H1 (cell line): ENCODE results near the gene CTBP2. TPM values are rescaled to one million over a fixed set of nuclear protein-coding genes. Genes with fewer than 3 reads are reported as not detected.

Source experiments
- CTCF ChIA-PET: fragments of 300-600 bp; sonication (Branson Sonifier 250); formaldehyde crosslinking; loops from one replicate; lab custom pipeline; 2021; ENCODE audit not compliant: partially characterized antibody; lab: Charles Lee
- POLR2A ChIA-PET: fragments of 300-600 bp; sonication (Branson Sonifier 250); formaldehyde crosslinking; loops from one replicate; lab custom pipeline; 2021; ENCODE audit warnings: inconsistent platforms; ENCODE audit not compliant: partially characterized antibody; lab: Charles Lee
- DNase-seq, 2 experiments: peaks; one replicate each; pipeline versions ENCODE4 v3.0.0 to v3.0.0-alpha.2; 2010 to 2022; ENCODE audit warnings: low spot score in 2 of 2, low read depth in 1 of 2, mixed read lengths in 1 of 2
- FAIRE-seq: peaks from 2 replicates; lab custom pipeline; 2011; peaks lifted over from hg19 to GRCh38; lab: Jason Lieb, UNC
- H2AFZ ChIP-seq: 2 replicates; pipeline ENCODE4 v1.8.1; 2012; ENCODE audit warnings: low read length, inconsistent platforms
- H2AK5ac ChIP-seq: 2 replicates; pipeline ENCODE4 v1.6.1; 2013; ENCODE audit warnings: low read depth, low read length
- H2BK120ac ChIP-seq: replicated peaks from 2 replicates; pipeline ENCODE3; 2013; ENCODE audit warnings: low read depth, low read length, inconsistent platforms
- H2BK12ac ChIP-seq: 2 replicates; pipeline ENCODE4 v1.6.1; 2013; ENCODE audit warnings: low read depth, low read length
- H2BK15ac ChIP-seq: 2 replicates; pipeline ENCODE4 v1.6.1; 2013; ENCODE audit warnings: low read length
- H2BK20ac ChIP-seq: 2 replicates; pipeline ENCODE4 v1.6.1; 2013; ENCODE audit warnings: low read length
- H2BK5ac ChIP-seq: 2 replicates; pipeline ENCODE4 v1.6.1; 2013; ENCODE audit warnings: low read depth, low read length
- H3K14ac ChIP-seq: 2 replicates; pipeline ENCODE4 v1.6.1; 2013; ENCODE audit warnings: inconsistent platforms; ENCODE audit not compliant: insufficient read length
- H3K18ac ChIP-seq: 2 replicates; pipeline ENCODE4 v1.6.1; 2013; ENCODE audit warnings: low read length; ENCODE audit errors: extremely low read depth
- H3K23ac ChIP-seq: 2 replicates; pipeline ENCODE4 v1.6.1; 2013; ENCODE audit warnings: inconsistent platforms; ENCODE audit not compliant: insufficient read length
- H3K23me2 ChIP-seq: 2 replicates; pipeline ENCODE4 v1.6.1; 2013; ENCODE audit warnings: low read depth, low read length
- H3K27ac ChIP-seq: 2 replicates; pipeline ENCODE4 v1.6.1; 2011; ENCODE audit warnings: low read depth, low read length, inconsistent platforms
- H3K27me3 ChIP-seq, 4 experiments: replicated peaks in 1 of 4; 1 replicate in 1 of 4; 2 replicates in 3 of 4; pipeline versions ENCODE4 v1.6.1 to v1.8.1; 2011 to 2013; ENCODE audit warnings: low read length in 3 of 4, mild to moderate bottlenecking in 3 of 4, inconsistent platforms in 2 of 4, mixed read lengths in 2 of 4, moderate library complexity in 1 of 4; ENCODE audit not compliant: control insufficient read depth in 3 of 4, insufficient read depth in 3 of 4; ENCODE audit errors: extremely low read depth in 1 of 4
- H3K36me3 ChIP-seq, 4 experiments: 2 replicates each; pipeline versions ENCODE4 v1.6.1 to v1.8.1; 2011 to 2013; ENCODE audit warnings: mild to moderate bottlenecking in 4 of 4, low read length in 3 of 4, moderate library complexity in 2 of 4, control low read depth in 1 of 4, inconsistent platforms in 1 of 4; ENCODE audit not compliant: insufficient read depth in 4 of 4, control insufficient read depth in 2 of 4
- H3K4ac ChIP-seq: replicated peaks from 2 replicates; pipeline ENCODE3; 2013; ENCODE audit warnings: low read length, low read depth, mixed read lengths, inconsistent platforms; ENCODE audit not compliant: insufficient read length
- H3K4me1 ChIP-seq, 4 experiments: replicated peaks in 1 of 4; 1 replicate in 1 of 4; 2 replicates in 3 of 4; pipeline versions ENCODE4 v1.6.1 to v1.8.1; 2011 to 2013; ENCODE audit warnings: low read length in 3 of 4, inconsistent platforms in 2 of 4, mixed read lengths in 1 of 4; ENCODE audit not compliant: insufficient read depth in 4 of 4, control insufficient read depth in 3 of 4
- H3K4me2 ChIP-seq, 2 experiments: 2 replicates each; pipeline versions ENCODE4 v1.6.1 to v1.8.1; 2011 to 2013; ENCODE audit warnings: low read depth in 2 of 2, low read length in 2 of 2, control low read depth in 1 of 2, inconsistent platforms in 1 of 2, mild to moderate bottlenecking in 1 of 2; ENCODE audit not compliant: insufficient read depth in 1 of 2
- H3K4me3 ChIP-seq, 4 experiments: fragments of 200-600, 300-600 bp in 1 of 4; sonication (generic), shearing (Covaris generic), sonication (Bioruptor Twin) in 1 of 4; 2 replicates each; pipeline versions ENCODE4 v1.5.1 to v1.8.1; 2011 to 2016; ENCODE audit warnings: low read length in 4 of 4, low read depth in 3 of 4, control low read depth in 2 of 4, inconsistent platforms in 2 of 4, mild to moderate bottlenecking in 2 of 4, mixed read lengths in 1 of 4, moderate library complexity in 1 of 4; ENCODE audit not compliant: insufficient read depth in 2 of 4; ENCODE audit errors: extremely low read depth in 1 of 4
- H3K56ac ChIP-seq: replicated peaks from 2 replicates; pipeline ENCODE3; 2013; ENCODE audit warnings: low read depth, mild to moderate bottlenecking, mixed read lengths, low read length, inconsistent platforms; ENCODE audit not compliant: insufficient read length
- H3K79me1 ChIP-seq: 2 replicates; pipeline ENCODE4 v1.6.1; 2013; ENCODE audit warnings: low read depth, low read length, control low read depth
- H3K79me2 ChIP-seq, 2 experiments: 2 replicates each; pipeline versions ENCODE4 v1.6.1 to v1.8.1; 2012 to 2013; ENCODE audit warnings: low read length in 2 of 2, mild to moderate bottlenecking in 2 of 2, inconsistent platforms in 1 of 2; ENCODE audit not compliant: insufficient read depth in 2 of 2, control insufficient read depth in 1 of 2
- H3K9ac ChIP-seq, 4 experiments: replicated peaks in 1 of 4; 1 replicate in 1 of 4; 2 replicates in 3 of 4; pipeline versions ENCODE4 v1.6.1 to v1.8.1; 2011 to 2013; ENCODE audit warnings: low read depth in 3 of 4, low read length in 3 of 4, control low read depth in 2 of 4, mild to moderate bottlenecking in 2 of 4, moderate library complexity in 2 of 4, inconsistent platforms in 1 of 4; ENCODE audit errors: extremely low read depth in 1 of 4
- H3K9me3 ChIP-seq, 2 experiments: 2 replicates each; pipeline versions ENCODE4 v1.6.1 to v1.8.1; 2012 to 2013; ENCODE audit warnings: mild to moderate bottlenecking in 2 of 2, moderate library complexity in 2 of 2, control low read depth in 1 of 2, inconsistent platforms in 1 of 2, low read depth in 1 of 2, low read length in 1 of 2, mixed read lengths in 1 of 2; ENCODE audit not compliant: insufficient read depth in 2 of 2
- H4K20me1 ChIP-seq, 2 experiments: replicated peaks in 1 of 2; 2 replicates each; pipeline versions ENCODE3 to v1.8.1; 2011 to 2013; ENCODE audit warnings: inconsistent platforms in 2 of 2, low read length in 2 of 2, mild to moderate bottlenecking in 1 of 2; ENCODE audit not compliant: insufficient read depth in 2 of 2, control insufficient read depth in 1 of 2
- H4K5ac ChIP-seq: 2 replicates; pipeline ENCODE4 v1.6.1; 2013; ENCODE audit warnings: low read length, low read depth, mixed read lengths, inconsistent platforms; ENCODE audit not compliant: insufficient read length
- H4K8ac ChIP-seq: 2 replicates; pipeline ENCODE4 v1.8.0; 2013; ENCODE audit warnings: mild to moderate bottlenecking, moderate library complexity, low read length, inconsistent platforms; ENCODE audit not compliant: insufficient read depth; ENCODE audit errors: extremely low read depth
- H4K91ac ChIP-seq: replicated peaks from 2 replicates; pipeline ENCODE3; 2013; ENCODE audit warnings: low read length, mixed read lengths, inconsistent platforms; ENCODE audit not compliant: insufficient read length
- BCL11A ChIP-seq, 2 experiments: IDR thresholded peaks; one replicate each; pipeline ENCODE4 v1.6.1; 2011; ENCODE audit warnings: low read depth in 2 of 2, low read length in 2 of 2, mild to moderate bottlenecking in 2 of 2
- GTF2F1 ChIP-seq: IDR thresholded peaks from 2 replicates; pipeline ENCODE4 v1.6.1; 2012; ENCODE audit warnings: low read depth, low read length, improper control_type of control experiment, borderline replicate concordance
- HDAC6 ChIP-seq: IDR thresholded peaks from one replicate; pipeline ENCODE4 v1.7.1; 2012; ENCODE audit warnings: low read depth, mild to moderate bottlenecking, inconsistent platforms, low read length, moderate library complexity
- JUND ChIP-seq: IDR thresholded peaks from 2 replicates; pipeline ENCODE4 v1.6.1; 2011; ENCODE audit warnings: mild to moderate bottlenecking, improper control_type of control experiment, low read length
- KDM4A ChIP-seq: IDR thresholded peaks from one replicate; pipeline ENCODE4 v1.7.1; 2012; ENCODE audit warnings: low read depth, mild to moderate bottlenecking, moderate library complexity, low read length, inconsistent platforms; ENCODE audit not compliant: severe bottlenecking
- PHF8 ChIP-seq: fragments of 200-600 bp; sonication (generic); conservative IDR thresholded peaks from 2 replicates; pipeline ENCODE4 v1.7.1; 2012; ENCODE audit warnings: low read depth, mild to moderate bottlenecking, inconsistent platforms, low read length, moderate library complexity
- SAP30 ChIP-seq: fragments of 300-600 bp; sonication (generic); IDR thresholded peaks from 2 replicates; pipeline ENCODE4 v1.7.1; 2012; ENCODE audit warnings: low read length, moderate library complexity, mild to moderate bottlenecking, inconsistent platforms; ENCODE audit not compliant: insufficient read depth, insufficient replicate concordance
- SP2 ChIP-seq: IDR thresholded peaks from 2 replicates; pipeline ENCODE4 v1.6.1; 2012; ENCODE audit warnings: mild to moderate bottlenecking, low read length, inconsistent platforms
- TAF1 ChIP-seq: IDR thresholded peaks from 2 replicates; pipeline ENCODE4 v1.6.1; 2011; ENCODE audit warnings: mild to moderate bottlenecking, low read depth, low read length
- TBP ChIP-seq: IDR thresholded peaks from 2 replicates; pipeline ENCODE4 v1.6.1; 2011; ENCODE audit warnings: low read depth, low read length, improper control_type of control experiment
- YY1 ChIP-seq: IDR thresholded peaks from 2 replicates; pipeline ENCODE4 v1.6.1; 2011; ENCODE audit warnings: low read depth, mild to moderate bottlenecking, low read length
- WGBS, 2 experiments: shearing (Covaris generic) in 1 of 2; methylation state at CpG; one replicate each; pipeline versions ENCODE4 v1.1.6 to v1.1.7; 2013 to 2015; ENCODE audit warnings: low lambda C conversion rate in 2 of 2, mixed read lengths in 2 of 2, inconsistent platforms in 1 of 2, low coverage in 1 of 2, missing lambda C conversion rate in 1 of 2; ENCODE audit not compliant: insufficient replicate concordance in 2 of 2, insufficient coverage in 1 of 2, insufficient read length in 1 of 2; ENCODE audit errors: extremely low coverage in 1 of 2, missing lambda C conversion rate in 1 of 2; 5-methylcytosine and 5-hydroxymethylcytosine counted together
- polyA plus RNA-seq, 7 experiments: library from polyadenylated mRNA; depleted of rRNA in 3 of 7; stranded (reverse) in 5 of 7; unstranded in 2 of 7; fragments of >200 nt in 5 of 7; fragments of 200-250 nt in 2 of 7; gene quantifications; 1 replicate in 5 of 7; 2 replicates in 1 of 7; 4 replicates in 1 of 7; pipeline versions ENCODE4 v1.2.1 to v1.2.3, GENCODE V29; 2011 to 2013; ENCODE audit warnings: missing spikeins in 2 of 7, mixed read lengths in 2 of 7
- total RNA-seq: library from RNA; stranded (reverse); fragmentation: NEBNext Ultra II Directional; extraction: Animal tissue kit (Norgen Biotek cat#: 25700); gene quantifications from 2 replicates; pipeline ENCODE4 v1.2.1, GENCODE V29; 2021
- TF ChIP-seq, protein P1 (sequence below): IDR thresholded peaks from 2 replicates; pipeline ENCODE4 v1.6.1; 2011; ENCODE audit warnings: low read length, improper control_type of control experiment

The CTBP2 gene
- total and polyA plus RNA-seq, 2 of the 8 experiments (the other 6 are each of a cell fraction or from before 2014, with no cell fraction given) = 208 to 221 TPM

DNA sequence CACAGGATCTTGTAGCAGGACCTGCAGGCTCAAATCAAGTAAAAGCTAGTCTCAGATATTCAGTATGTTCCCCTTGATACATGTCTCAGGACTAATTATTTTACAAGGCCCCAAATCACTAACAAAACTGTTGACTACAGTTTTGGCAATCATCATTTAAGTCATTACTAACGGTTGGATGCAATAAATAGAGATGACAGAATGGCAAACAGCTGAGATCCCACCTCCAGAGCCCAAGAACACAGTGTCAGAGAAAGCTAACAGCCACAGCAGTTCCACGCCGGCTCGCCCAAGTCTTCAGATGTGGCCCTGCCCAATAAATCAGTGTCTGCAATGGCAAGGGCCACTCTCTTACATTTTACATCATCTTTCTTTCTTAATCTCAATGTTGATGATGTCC lies 87.6 kb downstream of the CTBP2 start:
- H2BK12ac ChIP-seq = no peak overlapping the region
- H3K27ac ChIP-seq = no peak overlapping the region
- H2BK120ac ChIP-seq = no peak overlapping the region
- no peak overlapping the region for H2BK20ac ChIP-seq
- no peaks in the 10 kb centered on the region for H3K27me3 ChIP-seq
- 97% methylated on average over 4 of the region's 4 CpGs; no CpG with 5 or more reads in 1 of the 2 experiments for WGBS, 2 experiments
- H2AK5ac ChIP-seq = no peak overlapping the region
- H3K4ac ChIP-seq = no peak overlapping the region
- H2BK15ac ChIP-seq = no peak overlapping the region
- H4K5ac ChIP-seq = no peak overlapping the region
- H3K14ac ChIP-seq = no peak overlapping the region
- ChIA-PET POLR2A (interaction anchor here (0.6 to 0.9 kb wide), 2 partner anchors 12 to 408 kb away, joined by 3 read pairs; no protein-coding TSS in a partner anchor), CTCF (interaction anchor here (0.6 to 2.0 kb wide), 6 partner anchors 11 to 210 kb away, joined by 3 to 9 read pairs (median 3); no protein-coding TSS in a partner anchor)
- peaks cover 28% of the 10 kb centered on the region for H3K79me1 ChIP-seq
- no peak overlapping the region for H2AFZ ChIP-seq
- H3K4me3 ChIP-seq = no peak overlapping the region
- no peak overlapping the region for H3K9ac ChIP-seq
- DNase-seq = no peak
- H3K36me3 ChIP-seq = peaks cover 6 to 44% (median 16%) of the 10 kb centered on the region in 4 experiments; a peak in 7 of 8 replicates
- no peaks in the 10 kb centered on the region for H3K9me3 ChIP-seq
- H3K4me2 ChIP-seq = no peak overlapping the region
- no peak overlapping the region for H3K23ac ChIP-seq
- peaks cover 24 to 100% of the 10 kb centered on the region in 2 experiments for H3K79me2 ChIP-seq
- no peak overlapping the region for H4K8ac ChIP-seq
- H3K56ac ChIP-seq = no peak overlapping the region
- no peak for FAIRE-seq
- peaks cover 35 to 52% of the 10 kb centered on the region in 2 experiments for H4K20me1 ChIP-seq
- H2BK5ac ChIP-seq = no peak overlapping the region
- no peak overlapping the region for H3K18ac ChIP-seq
- H3K4me1 ChIP-seq = peaks cover 0 to 10% (median under 1%) of the 10 kb centered on the region in 4 experiments; a peak in 3 of 7 replicates
- no peaks in the 10 kb centered on the region for H3K23me2 ChIP-seq
- H4K91ac ChIP-seq = no peak overlapping the region
- TF ChIP-seq TBP (no peak), KDM4A (no peak), PHF8 (no peak), BCL11A (IDR thresholded peaks at IDR 0.05; ENCODE audit: low read depth in 2 of 2, low read length in 2 of 2) (no peak), HDAC6 (no peak), YY1 (no peak), SAP30 (no peak), JUND (no peak), GTF2F1 (no peak), TAF1 (no peak), SP2 (no peak)
- TF ChIP-seq, protein P1, sequence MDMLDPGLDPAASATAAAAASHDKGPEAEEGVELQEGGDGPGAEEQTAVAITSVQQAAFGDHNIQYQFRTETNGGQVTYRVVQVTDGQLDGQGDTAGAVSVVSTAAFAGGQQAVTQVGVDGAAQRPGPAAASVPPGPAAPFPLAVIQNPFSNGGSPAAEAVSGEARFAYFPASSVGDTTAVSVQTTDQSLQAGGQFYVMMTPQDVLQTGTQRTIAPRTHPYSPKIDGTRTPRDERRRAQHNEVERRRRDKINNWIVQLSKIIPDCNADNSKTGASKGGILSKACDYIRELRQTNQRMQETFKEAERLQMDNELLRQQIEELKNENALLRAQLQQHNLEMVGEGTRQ = no peak
